Right forelimb (tissue), 1 donor: ENCODE results near the gene RAB3GAP2.
"Not testable (repeated sequence)": the region's sequence is repeated elsewhere in the genome, so short reads cannot be mapped to it uniquely, and the experiment has no call there.

ENCODE experiments used
- DNase-seq: peaks from one replicate; pipeline ENCODE4 v3.0.0-alpha.2; 2018

RAB3GAP2 gene

DNA sequence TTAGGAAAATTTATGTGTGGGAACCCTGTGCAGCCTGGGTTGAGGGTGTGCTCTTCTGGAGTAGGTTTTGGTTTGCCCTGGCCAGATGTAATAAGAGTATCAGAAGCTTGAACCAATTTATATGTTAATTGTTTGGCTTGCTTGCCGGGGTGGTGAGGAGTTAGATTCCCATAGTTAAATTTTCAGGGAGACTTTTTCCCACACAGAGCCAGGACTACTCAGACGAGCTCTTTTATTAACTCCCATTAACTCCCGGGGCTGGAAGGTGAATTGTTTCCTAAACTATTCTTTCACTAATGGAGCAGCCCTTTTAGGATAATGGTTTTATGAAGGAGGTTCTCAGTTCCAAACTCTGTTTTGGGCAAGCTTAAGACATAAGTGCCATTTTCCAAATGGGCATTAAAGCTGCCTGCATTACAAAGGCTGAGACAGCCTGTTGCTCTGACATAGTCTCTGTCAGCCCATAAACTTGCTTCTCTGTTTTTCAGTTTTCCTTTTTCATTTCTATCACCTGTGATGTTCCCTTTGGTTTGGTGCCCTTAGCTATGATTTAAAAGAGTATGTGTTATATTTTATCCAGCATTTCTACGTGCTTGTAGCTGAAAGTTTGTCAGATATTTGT lies 18.0 kb upstream of the RAB3GAP2 start:
- no peak for DNase-seq

DNA sequence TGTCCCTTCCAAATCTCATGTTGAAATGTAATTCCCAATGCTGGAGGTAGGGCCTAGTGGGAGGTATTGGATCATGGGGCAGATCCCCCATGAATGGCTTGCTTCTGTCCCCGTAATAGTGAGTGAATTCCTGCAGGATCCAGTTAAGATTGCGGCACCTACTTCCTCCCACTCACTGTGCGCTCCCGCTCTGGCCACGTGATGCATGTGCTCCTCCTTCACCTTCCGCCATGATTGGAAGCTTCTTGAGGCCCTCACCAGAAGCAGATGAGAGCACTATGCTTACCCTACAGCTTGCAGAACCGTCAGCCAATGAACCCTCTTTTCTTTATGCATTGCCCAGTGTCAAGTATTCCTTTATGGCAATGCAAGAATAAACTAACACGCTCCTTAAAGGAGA lies 14.9 kb upstream of the RAB3GAP2 start:
- no peak for DNase-seq

DNA sequence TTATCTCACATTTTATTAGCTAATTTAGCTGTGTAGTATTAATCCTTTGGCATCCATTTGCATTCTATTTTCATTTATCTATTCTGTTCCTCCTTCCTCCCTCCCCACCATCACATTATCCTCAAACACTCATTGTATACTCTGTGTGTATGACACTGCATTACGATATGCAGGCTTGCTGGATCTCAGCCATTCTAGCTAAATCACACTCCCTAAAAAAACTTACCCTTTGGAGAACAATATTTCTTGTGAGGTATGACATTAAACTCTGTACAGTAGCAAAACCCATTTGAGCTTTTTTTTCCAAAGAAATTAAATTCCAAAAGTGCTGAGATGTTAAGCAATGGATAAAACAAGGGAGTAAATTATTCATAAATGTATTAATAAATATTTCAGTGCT lies 11.4 kb upstream of the RAB3GAP2 start:
- DNase-seq = no peak

DNA sequence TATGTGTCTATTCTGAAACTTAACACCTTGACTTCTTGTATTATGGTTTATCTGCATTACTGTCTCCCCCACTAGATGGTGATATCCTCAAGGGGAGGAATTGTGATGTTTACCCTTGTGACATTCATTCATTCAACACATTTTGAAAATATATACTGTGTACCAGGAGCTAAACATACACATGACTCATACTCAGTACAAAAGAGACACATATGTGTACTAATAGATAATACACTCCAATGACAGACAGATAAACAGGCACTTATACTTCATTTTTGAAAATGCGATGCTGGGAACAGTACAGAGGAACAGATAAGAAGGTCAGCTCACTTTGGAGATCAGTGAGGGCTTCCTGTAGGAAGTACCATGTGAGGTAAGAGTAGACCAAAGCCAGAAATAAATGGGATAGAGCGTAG lies 8.9 kb upstream of the RAB3GAP2 start:
- DNase-seq = no peak

DNA sequence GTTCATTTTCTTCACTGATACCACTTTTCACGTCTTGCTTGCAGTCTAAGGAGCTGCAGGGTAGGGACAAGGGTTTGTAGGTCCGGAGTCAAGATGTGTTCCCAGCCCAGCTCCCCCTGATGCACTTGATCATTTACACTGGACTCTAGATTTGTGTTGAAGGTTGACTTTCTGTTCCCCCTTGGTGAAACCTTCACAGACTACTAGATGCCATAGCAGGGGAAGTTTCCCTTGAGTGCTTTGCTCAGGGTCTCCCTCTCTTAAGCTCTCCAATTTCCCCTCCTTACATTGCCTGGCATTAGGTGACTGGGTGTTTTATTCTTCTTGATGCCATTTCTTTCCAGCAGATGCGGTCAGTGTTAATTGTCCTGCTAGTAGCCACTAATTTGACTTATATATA lies 8.0 kb upstream of the RAB3GAP2 start:
- no peak for DNase-seq

DNA sequence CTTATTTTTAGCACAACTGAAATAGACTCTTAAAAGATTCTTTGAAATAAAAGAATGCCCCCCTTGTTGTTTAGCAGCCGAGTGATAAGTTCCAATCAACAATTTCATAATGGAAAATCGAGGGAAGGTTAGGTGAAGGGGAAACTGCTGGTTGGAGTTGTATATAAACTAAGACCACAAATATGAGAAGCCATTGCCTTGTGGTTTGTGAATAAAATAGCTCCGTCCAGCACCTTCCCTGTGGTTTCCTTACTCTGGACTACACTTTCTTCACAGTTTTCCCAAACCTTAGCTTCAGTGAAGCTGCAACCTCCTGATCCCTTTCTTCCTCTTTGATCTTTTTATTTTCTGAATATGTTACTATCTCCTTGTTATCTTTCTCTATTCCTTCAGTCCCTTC lies 6.7 kb upstream of the RAB3GAP2 start:
- no peak for DNase-seq

DNA sequence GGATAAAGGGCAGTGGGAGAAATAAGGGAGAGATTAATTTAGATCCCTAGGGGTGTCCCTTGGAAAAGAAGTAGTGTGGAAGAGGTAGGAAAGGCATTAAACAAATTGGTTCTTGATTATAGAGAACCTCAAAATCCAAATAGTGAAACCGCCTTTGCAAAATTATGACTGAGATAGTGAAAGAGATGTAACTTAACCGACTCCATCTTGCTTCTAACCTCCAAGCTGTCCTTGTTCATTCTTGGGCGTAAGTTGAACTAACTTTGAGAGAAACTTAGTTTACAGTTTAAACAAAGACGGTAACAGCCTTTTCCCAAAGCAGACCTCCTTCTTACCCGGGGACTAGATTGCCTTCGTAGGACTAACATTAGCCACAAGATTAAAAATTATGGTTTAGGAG lies 3.2 kb upstream of the RAB3GAP2 start:
- no peak for DNase-seq

DNA sequence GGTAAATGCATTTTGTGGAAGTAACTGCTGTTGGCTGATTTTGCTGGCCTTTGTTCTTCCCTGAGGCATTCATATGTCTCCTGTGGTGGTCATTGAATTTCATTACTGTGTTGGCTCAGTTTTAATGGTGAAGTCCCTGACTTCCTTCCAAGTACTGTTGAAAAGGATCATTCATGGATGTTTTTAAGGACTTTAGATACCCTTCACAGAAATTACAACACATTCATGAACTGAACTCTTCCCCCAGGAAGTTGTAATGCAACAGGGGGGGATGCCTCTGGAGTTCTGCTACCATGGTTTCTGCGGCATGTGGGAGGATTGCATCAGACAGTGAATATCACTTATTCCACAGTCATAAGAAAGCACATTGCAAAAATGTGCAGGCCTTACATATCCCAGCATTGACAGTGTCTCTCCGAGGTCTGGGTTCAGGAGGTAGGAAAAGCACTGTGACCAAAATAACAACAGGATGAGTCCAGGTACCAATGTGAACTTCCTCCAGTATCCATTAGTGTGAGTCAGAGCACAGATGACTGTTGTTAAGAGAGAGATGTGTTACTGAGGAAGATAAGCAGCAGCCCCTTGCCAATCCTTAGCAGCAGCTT lies 2.1 kb upstream of the RAB3GAP2 start:
- no peak for DNase-seq

DNA sequence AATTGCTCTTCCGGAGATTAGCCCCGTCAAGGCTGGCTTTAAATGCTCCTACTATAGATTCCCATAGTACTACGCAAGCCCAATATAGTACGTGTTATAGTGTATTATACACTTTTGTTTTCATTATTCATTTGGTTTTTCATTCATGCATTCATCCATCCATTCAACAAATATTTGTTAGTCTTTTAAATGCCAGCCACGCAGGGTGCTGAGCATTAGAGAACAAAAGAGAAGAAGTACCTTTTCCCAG lies 513 bp upstream of the RAB3GAP2 start:
- no peak for DNase-seq

DNA sequence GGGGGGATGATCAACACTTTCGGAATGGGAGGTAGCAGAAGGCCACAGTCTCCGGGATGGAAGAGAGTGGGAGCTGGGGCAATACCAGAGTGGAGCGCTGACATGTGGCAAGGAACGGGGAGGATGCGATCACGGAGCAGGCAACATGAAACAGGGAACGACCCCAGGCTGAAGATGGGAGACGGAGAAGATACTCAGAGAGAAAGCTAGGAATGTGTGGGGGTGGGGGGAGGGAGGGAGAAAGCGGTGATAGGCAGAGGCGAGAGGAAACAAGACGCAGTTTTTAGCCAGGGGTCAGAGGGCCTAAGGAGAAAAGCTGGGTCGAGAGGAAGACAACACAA lies 577 bp downstream of the RAB3GAP2 start:
- DNase-seq = no peak

DNA sequence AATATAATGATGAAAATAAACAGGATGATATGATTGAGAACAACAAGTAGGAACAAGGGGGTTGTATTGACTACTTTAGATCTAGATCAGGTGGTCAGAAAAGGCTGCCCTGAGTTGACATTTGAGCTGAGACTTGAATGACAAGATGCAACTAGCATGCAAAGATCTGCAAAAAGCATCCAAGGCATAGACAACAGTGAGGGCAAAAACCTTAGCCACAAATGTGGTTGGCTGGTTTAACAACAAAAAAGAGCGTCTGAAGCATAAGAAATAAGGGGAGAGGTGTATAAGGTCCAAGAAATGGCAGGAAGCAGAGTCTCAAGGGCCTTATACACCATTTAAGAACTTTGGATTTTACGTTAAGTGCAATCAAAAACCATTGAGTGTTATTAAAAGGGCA lies 3.2 kb downstream of the RAB3GAP2 start:
- no peak for DNase-seq

DNA sequence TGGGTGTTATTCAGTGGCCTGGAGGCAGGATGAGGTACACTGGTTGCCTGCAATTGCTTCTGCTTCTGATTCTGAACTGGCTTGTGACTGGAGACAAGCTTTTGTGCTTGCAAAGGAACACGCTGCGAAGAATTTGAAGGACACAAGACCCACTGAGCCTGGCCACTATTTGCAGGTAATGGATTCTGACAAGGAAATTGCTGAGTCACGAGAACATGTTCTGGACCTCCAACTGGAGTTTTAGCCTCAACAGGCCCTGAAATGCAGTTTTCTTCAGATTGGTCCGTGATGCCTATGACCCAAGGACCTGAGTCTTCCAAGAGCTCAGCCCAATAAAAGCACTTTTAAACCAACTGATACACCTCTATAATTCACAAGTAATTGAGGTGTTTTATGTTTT lies 4.6 kb downstream of the RAB3GAP2 start:
- no peak for DNase-seq

DNA sequence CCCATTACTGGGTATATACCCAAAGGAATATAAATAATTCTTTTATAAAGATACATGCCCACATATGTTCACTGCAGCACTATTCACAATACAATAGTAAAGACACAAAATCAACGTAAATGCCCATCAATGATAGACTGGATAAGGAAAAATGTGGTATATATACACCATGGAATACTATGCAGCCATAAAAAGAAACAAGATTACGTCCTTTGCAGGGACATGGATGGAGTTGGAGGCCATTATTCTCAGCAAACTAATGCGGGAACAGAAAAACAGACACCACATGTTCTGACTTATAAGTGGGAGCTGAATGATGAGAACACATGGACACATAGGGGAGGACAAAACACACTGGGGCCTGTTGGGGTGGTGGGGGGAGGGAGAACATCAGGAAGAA lies 12.0 kb downstream of the RAB3GAP2 start:
- not testable (repeated sequence) for DNase-seq

DNA sequence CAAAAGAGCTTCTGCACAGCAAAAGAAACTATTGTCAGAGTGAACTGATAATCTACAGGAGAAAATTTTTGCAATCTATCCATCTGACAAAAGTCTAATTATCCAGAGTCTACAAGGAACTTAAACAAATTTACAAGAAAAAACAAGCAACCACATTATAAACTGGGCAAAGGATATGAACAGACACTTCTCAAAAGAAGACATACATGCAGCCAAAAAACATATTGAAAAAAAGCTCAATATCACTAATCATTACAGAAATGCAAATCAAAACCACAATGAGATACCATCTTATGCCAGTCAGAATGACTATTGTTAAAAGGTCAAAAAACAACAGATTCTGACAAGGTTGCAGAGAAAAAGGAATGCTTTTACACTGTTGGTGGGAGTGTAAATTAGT lies 12.5 kb downstream of the RAB3GAP2 start:
- DNase-seq = not testable (repeated sequence)

DNA sequence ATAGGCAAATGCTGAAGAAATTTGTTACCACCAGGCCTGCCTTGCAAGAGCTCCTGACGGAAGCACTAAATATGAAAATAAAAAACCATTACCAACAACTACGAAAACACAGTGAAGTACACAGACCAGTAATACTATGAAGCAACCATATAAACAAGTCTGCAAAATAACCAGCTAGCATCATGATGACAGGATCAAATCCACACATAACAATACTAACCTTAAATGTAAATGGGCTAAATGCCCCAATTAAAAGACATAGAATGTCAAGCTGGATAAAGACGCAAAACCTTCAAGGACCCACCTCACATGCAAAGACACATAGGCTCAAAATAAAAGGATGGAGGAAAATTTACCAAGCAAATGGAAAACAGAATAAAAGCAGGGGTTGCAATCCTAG lies 16.1 kb downstream of the RAB3GAP2 start:
- not testable (repeated sequence) for DNase-seq

DNA sequence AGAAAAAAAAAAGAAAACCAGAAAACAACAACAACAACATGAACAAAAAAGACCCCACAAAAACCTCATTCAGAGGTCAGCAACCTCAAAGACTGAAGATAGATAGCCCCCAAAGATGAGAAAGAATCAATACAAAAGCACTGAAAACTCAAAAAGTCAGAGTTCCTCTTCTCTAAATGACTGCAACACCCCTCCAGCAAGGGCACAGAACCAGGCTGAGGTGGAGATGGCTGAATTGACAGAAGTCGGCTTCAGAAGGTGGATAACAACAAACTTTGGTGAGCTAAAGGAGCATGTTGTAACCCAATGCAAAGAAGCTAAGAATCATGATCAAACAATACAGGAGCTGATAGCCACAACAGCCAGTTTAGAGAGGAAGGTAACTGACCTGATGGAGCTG lies 17.0 kb downstream of the RAB3GAP2 start:
- DNase-seq = no peak

DNA sequence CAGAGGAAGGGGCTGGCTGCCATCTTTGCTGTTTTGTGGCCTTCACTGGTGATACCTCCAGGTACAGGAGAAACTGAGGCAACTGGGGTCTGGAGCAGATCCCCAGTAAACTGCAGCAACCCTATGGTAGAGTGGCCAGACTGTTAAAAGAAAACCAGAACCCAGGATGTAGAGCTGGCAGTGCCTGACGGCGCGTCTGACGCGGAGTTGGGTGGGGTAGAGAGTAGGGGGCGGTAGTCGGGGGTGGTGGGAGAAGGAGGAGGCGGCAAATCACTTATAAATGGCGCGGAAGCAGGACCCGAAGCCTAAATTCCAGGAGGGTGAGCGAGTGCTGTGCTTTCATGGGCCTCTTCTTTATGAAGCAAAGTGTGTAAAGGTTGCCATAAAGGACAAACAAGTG lies 19.0 kb downstream of the RAB3GAP2 start:
- not testable (repeated sequence) for DNase-seq

DNA sequence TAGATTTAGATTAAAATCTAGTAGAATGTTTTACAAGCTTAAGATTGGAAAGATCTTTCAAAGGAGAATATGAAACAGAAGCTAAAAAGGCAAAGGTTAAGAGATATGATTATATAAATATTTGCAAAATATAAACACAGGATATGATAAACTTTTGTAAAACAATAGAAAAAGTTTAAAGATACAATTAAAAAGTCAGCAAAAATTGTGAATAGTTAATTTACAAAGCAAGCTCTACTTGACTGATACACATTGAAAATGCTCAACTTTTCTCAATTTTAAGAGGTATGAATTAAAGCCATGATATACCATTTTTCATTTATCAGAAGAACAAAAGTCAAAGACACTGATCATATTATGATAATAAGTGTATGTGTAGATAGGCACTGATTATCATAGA lies 21.0 kb downstream of the RAB3GAP2 start:
- no peak for DNase-seq

DNA sequence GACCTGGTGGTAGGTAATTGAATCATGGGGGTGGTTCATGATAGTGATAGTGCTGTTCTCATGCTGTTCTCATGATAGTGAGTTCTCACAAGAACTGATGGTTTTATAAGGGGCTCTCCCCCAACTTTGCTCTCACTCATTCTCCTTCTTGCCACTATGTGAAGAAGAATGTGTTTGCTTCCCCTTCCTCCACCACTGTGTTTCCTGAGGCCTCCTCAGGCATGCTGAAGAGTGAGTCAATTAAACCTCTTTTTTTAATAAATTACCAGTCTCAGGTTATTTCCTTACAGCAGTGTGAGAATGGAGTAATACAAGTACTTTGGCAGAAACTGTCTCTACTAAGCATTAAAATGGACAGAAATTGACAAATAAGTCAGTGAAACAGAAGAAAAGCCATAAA lies 21.6 kb downstream of the RAB3GAP2 start:
- DNase-seq = no peak

DNA sequence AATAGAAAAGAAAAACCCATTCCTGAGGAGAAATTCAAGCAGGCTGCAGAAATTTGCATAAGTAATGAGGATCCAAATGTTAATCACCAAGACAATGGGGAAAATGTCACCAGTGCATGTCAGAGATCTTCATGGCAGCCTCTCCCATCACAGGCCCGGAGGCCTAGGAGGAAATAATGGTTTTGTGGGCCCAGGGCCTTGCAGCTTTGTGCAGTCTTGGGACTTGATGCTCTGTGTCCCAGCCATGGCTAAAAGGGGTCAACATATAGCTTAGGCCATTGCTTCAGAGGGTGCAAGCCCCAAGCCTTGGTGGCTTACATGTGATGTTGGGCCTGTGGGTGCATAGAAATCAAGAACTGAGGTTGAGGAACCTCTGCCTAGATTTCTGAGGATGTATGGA lies 22.7 kb downstream of the RAB3GAP2 start:
- DNase-seq = no peak

DNA sequence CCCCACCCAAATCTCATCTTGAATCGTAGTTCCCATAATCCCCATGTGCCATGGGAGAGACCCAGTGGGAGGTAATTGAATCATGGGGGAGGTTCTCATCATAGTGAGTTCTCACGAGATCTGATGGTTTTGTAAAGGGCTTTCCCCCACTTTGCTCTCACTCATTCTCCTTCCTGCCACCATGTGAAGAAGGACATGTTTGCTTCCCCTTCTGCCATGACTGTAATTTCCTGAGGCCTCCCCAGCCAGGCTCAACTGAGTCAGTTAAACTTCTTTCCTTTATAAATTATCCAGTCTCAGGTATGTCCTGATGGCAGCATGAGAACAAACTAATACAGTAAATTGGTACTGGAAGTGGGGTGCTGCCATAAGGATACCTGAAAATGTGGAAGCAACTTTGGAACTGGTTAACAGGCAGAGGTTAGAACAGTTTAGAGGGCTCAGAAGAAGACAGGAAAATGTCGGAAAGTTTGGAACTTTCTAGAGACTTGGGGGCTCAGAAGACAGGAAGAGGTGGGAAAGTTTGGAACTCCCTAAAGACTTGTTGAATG lies 23.5 kb downstream of the RAB3GAP2 start:
- DNase-seq = not testable (repeated sequence)

DNA sequence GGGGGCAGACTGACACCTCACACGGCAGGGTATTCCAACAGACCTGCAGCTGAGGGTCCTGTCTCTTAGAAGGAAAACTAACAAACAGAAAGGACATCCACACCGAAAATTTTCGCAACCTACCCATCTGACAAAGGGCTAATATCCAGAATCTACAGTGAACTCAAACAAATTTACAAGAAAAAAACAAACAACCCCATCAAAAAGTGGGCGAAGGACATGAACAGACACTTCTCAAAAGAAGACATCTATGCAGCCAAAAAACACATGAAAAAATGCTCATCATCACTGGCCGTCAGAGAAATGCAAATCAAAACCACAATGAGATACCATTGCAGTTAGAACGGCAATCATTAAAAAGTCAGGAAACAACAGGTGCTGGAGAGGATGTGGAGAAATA lies 26.4 kb downstream of the RAB3GAP2 start:
- not testable (repeated sequence) for DNase-seq

DNA sequence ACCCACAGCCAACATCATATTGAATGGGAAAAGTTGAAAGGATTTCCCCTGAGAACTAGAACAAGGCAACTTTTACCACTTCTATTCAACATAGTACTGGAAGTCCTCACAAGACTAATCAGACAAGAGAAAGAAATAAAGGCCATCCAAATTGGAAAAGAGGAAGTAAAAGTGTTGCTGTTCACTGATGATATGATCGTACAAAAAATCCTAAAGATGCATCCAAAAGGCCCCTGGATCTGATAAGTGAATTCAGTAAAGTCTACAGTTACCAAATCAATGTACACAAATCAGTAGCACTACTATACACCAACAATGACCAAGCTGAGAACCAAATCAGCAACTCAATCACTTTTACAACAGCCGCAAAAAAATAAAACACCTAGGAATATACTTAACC lies 28.3 kb downstream of the RAB3GAP2 start:
- no peak for DNase-seq

DNA sequence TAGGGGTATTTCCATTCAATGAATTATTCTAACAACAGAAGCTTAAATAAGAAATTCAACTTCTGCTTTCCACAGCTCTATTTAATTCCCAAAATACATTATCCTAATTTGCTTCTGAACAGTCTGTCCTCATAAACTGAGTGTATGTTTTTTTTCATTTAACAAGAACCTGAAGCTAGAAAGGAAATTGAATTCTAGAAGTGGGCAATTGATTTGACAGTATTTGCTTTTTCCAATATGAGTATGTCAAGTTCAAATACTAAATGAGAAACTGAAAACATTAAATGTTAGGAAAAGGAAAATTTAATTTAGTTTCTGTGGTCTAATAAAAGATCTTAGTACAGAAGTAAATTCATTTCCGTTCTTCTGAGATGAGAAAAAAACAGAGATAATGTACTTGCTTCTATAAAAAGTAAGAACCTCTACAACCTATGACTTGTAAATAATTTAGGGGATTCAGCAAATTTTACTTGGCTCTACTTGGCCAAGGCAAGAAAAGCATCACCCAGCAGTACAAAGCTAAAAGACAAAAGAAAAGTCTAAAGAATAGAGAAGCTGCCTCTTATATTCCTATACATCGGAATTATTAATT lies 31.1 kb downstream of the RAB3GAP2 start:
- DNase-seq = no peak

DNA sequence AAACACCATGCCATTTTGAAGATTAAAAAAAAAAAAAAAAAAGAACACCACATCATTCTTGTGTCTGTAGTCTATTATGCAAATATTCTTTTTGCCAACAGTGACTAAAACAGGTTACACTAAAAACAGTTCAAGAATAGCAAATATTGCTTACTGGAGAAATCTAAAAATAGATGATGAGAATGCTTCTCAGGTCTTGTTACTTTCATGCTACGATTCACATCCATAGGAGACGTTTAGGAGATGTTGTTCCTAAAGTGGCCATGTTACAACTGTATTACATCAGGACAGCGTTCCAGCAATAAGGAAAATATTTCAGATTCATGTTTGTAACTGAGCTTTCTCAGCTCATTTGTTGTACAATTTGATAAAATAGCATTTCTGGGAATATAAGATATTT lies 32.3 kb downstream of the RAB3GAP2 start:
- no peak for DNase-seq
